ENCODE data around the gene SLC39A8.

Gene SLC39A8

DNA sequence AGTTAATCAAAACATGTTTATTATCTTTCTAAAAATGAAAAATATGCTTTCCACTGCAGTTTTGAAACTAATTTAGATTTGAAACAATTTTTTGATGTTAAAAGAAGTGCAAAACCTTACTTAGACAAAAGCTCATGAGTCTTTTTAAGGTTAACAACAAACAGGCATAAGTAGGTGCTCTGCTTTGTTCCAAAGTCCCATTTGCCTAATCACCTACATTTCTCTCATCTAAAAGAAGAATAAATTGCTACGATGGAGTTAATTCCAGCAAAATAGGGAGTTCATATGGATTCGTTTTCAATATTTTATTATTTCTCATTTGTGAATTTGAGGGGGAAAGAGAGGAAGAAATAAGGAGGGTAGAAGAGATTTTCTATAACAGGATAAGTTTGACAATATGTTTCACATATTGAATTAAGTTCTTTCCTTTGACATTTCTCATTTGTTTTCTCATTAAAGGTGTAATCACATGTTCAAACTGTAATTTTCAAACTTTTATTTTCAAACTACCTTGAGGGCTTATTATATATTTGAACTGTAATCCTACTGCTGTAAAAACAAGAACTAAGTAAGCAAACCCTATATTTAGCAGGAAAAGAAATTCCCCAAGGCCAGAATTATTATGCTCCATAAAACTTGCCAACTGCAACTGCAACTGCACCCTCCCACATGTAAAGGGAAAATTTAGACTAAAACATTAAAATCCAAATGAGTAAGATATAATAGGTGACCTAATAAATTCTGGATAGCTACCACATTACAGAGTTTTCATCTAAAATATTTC, 9.6 kb upstream of the SLC39A8 start:
- in situ Hi-C loops (cut with HindIII; ENCODE audit: low pct_ligation_motif_present, low sequenced_read_pairs) = no loop called here
- DNase-seq = no peak
- H3K36me3 ChIP-seq (replicated peaks) = no peaks in the 10 kb centered on the region
- H3K27me3 ChIP-seq (replicated peaks) = no peaks in the 10 kb centered on the region
- H3K27ac ChIP-seq = no peak overlapping the region
- TF ChIP-seq, protein P1, sequence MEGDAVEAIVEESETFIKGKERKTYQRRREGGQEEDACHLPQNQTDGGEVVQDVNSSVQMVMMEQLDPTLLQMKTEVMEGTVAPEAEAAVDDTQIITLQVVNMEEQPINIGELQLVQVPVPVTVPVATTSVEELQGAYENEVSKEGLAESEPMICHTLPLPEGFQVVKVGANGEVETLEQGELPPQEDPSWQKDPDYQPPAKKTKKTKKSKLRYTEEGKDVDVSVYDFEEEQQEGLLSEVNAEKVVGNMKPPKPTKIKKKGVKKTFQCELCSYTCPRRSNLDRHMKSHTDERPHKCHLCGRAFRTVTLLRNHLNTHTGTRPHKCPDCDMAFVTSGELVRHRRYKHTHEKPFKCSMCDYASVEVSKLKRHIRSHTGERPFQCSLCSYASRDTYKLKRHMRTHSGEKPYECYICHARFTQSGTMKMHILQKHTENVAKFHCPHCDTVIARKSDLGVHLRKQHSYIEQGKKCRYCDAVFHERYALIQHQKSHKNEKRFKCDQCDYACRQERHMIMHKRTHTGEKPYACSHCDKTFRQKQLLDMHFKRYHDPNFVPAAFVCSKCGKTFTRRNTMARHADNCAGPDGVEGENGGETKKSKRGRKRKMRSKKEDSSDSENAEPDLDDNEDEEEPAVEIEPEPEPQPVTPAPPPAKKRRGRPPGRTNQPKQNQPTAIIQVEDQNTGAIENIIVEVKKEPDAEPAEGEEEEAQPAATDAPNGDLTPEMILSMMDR (IDR thresholded peaks at IDR 0.05; ENCODE audit: low read depth, low read length, missing control alignments) = no peak
- H3K4me3 ChIP-seq (ENCODE audit: low read depth, low read length) = no peak overlapping the region

DNA sequence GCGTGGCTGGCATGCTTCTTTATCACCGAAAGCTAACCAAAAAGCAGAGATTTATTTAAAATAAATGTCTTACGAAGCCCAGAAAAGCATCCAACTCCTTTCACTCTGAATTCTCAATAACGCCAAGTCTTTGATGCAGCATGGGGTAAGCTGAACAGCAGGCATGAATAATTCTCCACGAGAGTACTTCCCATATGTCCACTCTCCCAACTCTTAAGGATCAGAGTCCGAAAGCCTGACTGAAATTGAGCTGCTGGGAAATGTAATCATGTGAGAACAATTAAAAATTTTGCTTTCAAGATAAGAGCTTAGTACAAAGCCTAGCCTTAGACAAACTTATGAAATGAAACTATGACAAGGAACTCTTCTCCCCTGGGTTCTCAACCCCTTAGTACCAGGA, 7.5 kb upstream of the SLC39A8 start:
- Histone ChIP-seq H3K27me3 (replicated peaks) (no peaks in the 10 kb centered on the region), H3K36me3 (replicated peaks) (no peaks in the 10 kb centered on the region), H3K27ac (no peak overlapping the region), H3K4me3 (ENCODE audit: low read depth, low read length) (no peak overlapping the region)
- no peak for DNase-seq
- in situ Hi-C loops (cut with HindIII; ENCODE audit: low pct_ligation_motif_present, low sequenced_read_pairs) = no loop called here
- TF ChIP-seq, protein P1 (IDR thresholded peaks at IDR 0.05; ENCODE audit: low read depth, low read length, missing control alignments) = no peak

DNA sequence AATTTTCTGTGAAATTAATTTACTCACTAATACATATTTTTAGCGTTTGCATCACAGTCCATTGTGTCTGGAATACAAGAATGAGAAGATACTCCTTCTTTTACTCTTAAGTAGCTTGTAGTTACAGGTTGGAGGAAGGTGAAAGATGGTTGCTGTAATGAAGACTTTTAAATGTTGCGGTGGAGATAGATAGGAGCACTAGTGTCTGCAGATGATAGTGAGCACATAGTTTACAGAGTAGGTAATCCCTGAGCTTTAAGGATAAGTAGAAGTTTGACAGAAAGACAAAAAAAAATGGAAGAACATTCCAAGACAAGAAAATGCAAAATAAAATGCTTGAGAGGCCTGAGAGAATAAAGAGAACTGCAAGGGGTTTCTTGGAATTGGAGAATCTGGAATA, 5.4 kb upstream of the SLC39A8 start:
- no peak for DNase-seq
- in situ Hi-C loops (cut with HindIII; ENCODE audit: low pct_ligation_motif_present, low sequenced_read_pairs) = no loop called here
- TF ChIP-seq, protein P1 (IDR thresholded peaks at IDR 0.05; ENCODE audit: low read depth, low read length, missing control alignments) = no peak
- H3K27me3 ChIP-seq (replicated peaks) = no peaks in the 10 kb centered on the region
- no peaks in the 10 kb centered on the region for H3K36me3 ChIP-seq (replicated peaks)
- H3K27ac ChIP-seq = no peak overlapping the region
- H3K4me3 ChIP-seq (ENCODE audit: low read depth, low read length) = no peak overlapping the region

DNA sequence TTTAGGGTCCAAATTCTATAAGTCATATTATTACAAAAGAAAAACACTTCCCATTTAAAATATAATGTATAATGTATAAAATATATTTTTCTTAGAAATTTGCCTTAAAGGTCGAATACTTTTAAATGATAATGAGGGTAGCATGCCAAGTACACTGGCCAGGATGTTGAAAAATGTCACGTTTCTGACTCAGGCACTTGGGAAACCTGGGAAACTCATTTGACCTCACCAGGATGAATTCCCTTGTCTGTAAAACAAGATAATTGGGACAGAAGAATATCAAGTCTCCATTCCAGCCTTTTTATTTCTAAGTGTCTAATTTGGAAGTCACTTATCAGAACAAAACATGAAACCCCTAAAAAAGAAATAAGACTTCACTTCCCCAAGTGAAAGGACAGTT, 3.4 kb upstream of the SLC39A8 start:
- in situ Hi-C loops (cut with HindIII; ENCODE audit: low pct_ligation_motif_present, low sequenced_read_pairs) = no loop called here
- TF ChIP-seq, protein P1 (IDR thresholded peaks at IDR 0.05; ENCODE audit: low read depth, low read length, missing control alignments) = no peak
- DNase-seq = no peak
- H3K27me3 ChIP-seq (replicated peaks) = no peaks in the 10 kb centered on the region
- no peaks in the 10 kb centered on the region for H3K36me3 ChIP-seq (replicated peaks)
- H3K4me3 ChIP-seq (ENCODE audit: low read depth, low read length) = no peak overlapping the region
- H3K27ac ChIP-seq = no peak overlapping the region

DNA sequence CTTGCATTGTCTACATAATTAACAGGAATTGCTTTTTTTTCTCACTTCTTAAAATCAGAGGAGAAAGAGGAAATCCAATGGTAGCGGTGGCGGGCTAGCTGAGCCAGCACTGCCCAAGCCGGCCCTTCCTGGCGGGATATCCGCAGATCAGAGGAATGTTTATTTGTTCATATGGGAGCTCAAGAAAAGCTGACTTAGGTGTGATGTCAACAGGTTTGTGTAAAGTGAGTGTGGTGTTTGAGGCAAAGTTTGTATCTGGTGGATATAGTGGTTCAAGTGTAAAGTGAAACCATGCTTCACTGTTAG, 466 bp upstream of the SLC39A8 start:
- Histone ChIP-seq H3K27ac (no peak overlapping the region), H3K36me3 (replicated peaks) (no peaks in the 10 kb centered on the region), H3K4me3 (ENCODE audit: low read depth, low read length) (peak overlapping the region; percentile 75), H3K27me3 (replicated peaks) (no peaks in the 10 kb centered on the region)
- TF ChIP-seq, protein P1 (IDR thresholded peaks at IDR 0.05; ENCODE audit: low read depth, low read length, missing control alignments) = no peak
- in situ Hi-C loops (cut with HindIII; ENCODE audit: low pct_ligation_motif_present, low sequenced_read_pairs) = no loop called here
- DNase-seq = no peak

DNA sequence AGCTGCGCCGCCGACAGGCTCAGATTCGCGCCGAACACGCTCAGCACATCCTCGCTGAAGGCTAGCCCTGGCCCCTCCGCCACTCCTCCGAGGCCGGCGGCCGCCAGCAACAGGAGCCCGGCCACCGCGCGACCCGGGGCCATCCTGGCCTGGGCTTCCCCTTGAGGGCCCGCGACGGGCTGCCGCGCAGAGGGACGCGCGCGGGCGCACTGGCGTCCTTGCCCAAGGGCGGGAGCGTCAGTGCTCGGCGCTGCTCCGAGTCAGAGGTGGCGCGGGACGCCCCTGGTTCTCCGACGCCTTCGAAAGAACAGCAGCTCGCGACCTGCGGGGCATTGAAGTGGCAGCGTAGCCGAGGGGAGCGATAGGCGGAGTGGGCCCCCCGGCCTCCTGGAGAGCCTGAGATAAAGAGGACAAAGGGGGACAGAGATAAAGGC, 745 bp downstream of the SLC39A8 start:
- H3K27ac ChIP-seq = peak overlapping the region; percentile 4

More for the DNA sequence above, 745 bp downstream of the SLC39A8 start:
- in situ Hi-C loops (cut with HindIII; ENCODE audit: low pct_ligation_motif_present, low sequenced_read_pairs) = no loop called here
- DNase-seq = peak; percentile 45
- Histone ChIP-seq H3K27me3 (replicated peaks) (no peaks in the 10 kb centered on the region), H3K36me3 (replicated peaks) (no peaks in the 10 kb centered on the region), H3K4me3 (ENCODE audit: low read depth, low read length) (peak overlapping the region; percentile 75)
- TF ChIP-seq, protein P1 (IDR thresholded peaks at IDR 0.05; ENCODE audit: low read depth, low read length, missing control alignments) = no peak
